Measurements from ENCODE around the gene SNAPC4. TPM values are rescaled to one million over a fixed set of nuclear protein-coding genes. Genes with fewer than 3 reads are reported as not detected.
"Not testable (repeated sequence)": the region's sequence is repeated elsewhere in the genome, so short reads cannot be mapped to it uniquely, and the experiment has no call there.

The SNAPC4 gene
- total RNA-seq, 1 experiment from 2014 or later, result 7.5 TPM

GRCh38 chr9:136353757-136354488, 46.0 kb downstream of the SNAPC4 start:
- no peak overlapping the region for H3K4me2 ChIP-seq (ENCODE audit: low read length)
- no peak overlapping the region for H3K4me3 ChIP-seq (ENCODE audit: low read length)
- intact Hi-C loops (cut with micrococcal nuclease), result no loop called here
- no peak for DNase-seq
- no peak overlapping the region for H2AFZ ChIP-seq (ENCODE audit: low read length)
- H3F3A ChIP-seq (ENCODE audit: low read length, unreplicated experiment), result no peaks in the 10 kb centered on the region
- ChIA-PET POLR2A (ENCODE audit: unreplicated experiment) (interaction anchor here (0.6 to 1.0 kb wide), 2 partner anchors 9 to 258 kb away, joined by 3 to 6 read pairs; no protein-coding TSS in a partner anchor), CTCF (no interaction called here)
- no peaks in the 10 kb centered on the region for H3K9me2 ChIP-seq (replicated peaks; ENCODE audit: low read length)
- no peak overlapping the region for H3K27ac ChIP-seq (ENCODE audit: low read length)
- no peak; the same call in 1 of the 2 replicates for ATAC-seq
- no peaks in the 10 kb centered on the region for H3K27me3 ChIP-seq (ENCODE audit: low read length)
- no peaks in the 10 kb centered on the region for H4K20me1 ChIP-seq (ENCODE audit: low read length)
- peaks cover 6% of the 10 kb centered on the region; the same call in 1 of the 2 replicates for H3K4me1 ChIP-seq (ENCODE audit: insufficient read depth, low read length)
- TF ChIP-seq CTCF (conservative IDR thresholded peaks at IDR 0.05; ENCODE audit: low read depth, low read length) (no peak), EZH2phosphoT487 (IDR thresholded peaks at IDR 0.05; ENCODE audit: borderline replicate concordance, low read length) (no peak), EZH2 (IDR thresholded peaks at IDR 0.05; ENCODE audit: low read length, unreplicated experiment) (no peak)
- no TSS peak for BruUV-seq (replicated peaks)
- H3K9ac ChIP-seq (ENCODE audit: low read length), result no peak overlapping the region
- H3K79me2 ChIP-seq (ENCODE audit: low read length), result no peaks in the 10 kb centered on the region
- H3K9me3 ChIP-seq (ENCODE audit: low read length), result no peaks in the 10 kb centered on the region
- no peaks in the 10 kb centered on the region for H3K36me3 ChIP-seq (ENCODE audit: low read depth, low read length)

- intact Hi-C loops (cut with micrococcal nuclease), result no loop called here
- Histone ChIP-seq H3K9me3 (ENCODE audit: low read length) (no peaks in the 10 kb centered on the region), H3K9me2 (replicated peaks; ENCODE audit: low read length) (no peaks in the 10 kb centered on the region), H3F3A (ENCODE audit: low read length, unreplicated experiment) (no peaks in the 10 kb centered on the region), H3K4me2 (ENCODE audit: low read length) (no peak overlapping the region), H3K27me3 (ENCODE audit: low read length) (no peaks in the 10 kb centered on the region), H3K36me3 (ENCODE audit: low read depth, low read length) (no peaks in the 10 kb centered on the region), H3K79me2 (ENCODE audit: low read length) (no peaks in the 10 kb centered on the region), H4K20me1 (ENCODE audit: low read length) (no peaks in the 10 kb centered on the region), H3K27ac (ENCODE audit: low read length) (no peak overlapping the region), H3K9ac (ENCODE audit: low read length) (no peak overlapping the region), H3K4me1 (ENCODE audit: insufficient read depth, low read length) (peaks cover 6% of the 10 kb centered on the region; the same call in 1 of the 2 replicates), H3K4me3 (ENCODE audit: low read length) (no peak overlapping the region), H2AFZ (ENCODE audit: low read length) (no peak overlapping the region)
- POLR2A ChIA-PET (ENCODE audit: unreplicated experiment), result no interaction called here
- ATAC-seq (no peak), DNase-seq (no peak)
- TF ChIP-seq EZH2 (IDR thresholded peaks at IDR 0.05; ENCODE audit: low read length, unreplicated experiment) (no peak), EZH2phosphoT487 (IDR thresholded peaks at IDR 0.05; ENCODE audit: borderline replicate concordance, low read length) (no peak), CTCF (conservative IDR thresholded peaks at IDR 0.05; ENCODE audit: low read depth, low read length) (no peak)
- CTCF ChIA-PET, result no interaction called here
- no TSS peak for BruUV-seq (replicated peaks)
Measured at GRCh38 chr9:136353088-136353487, 46.9 kb downstream of the SNAPC4 start.

GRCh38 chr9:136352682-136353081, 47.3 kb downstream of the SNAPC4 start:
- H3F3A ChIP-seq (ENCODE audit: low read length, unreplicated experiment), result no peaks in the 10 kb centered on the region
- intact Hi-C loops (cut with micrococcal nuclease), result no loop called here
- no peaks in the 10 kb centered on the region for H3K79me2 ChIP-seq (ENCODE audit: low read length)
- CTCF ChIA-PET, result no interaction called here
- no peaks in the 10 kb centered on the region for H4K20me1 ChIP-seq (ENCODE audit: low read length)
- H3K4me2 ChIP-seq (ENCODE audit: low read length), result no peak overlapping the region
- BruUV-seq (replicated peaks), result no TSS peak
- TF ChIP-seq EZH2phosphoT487 (IDR thresholded peaks at IDR 0.05; ENCODE audit: borderline replicate concordance, low read length), result no peak
- no peak for TF ChIP-seq CTCF (conservative IDR thresholded peaks at IDR 0.05; ENCODE audit: low read depth, low read length)
- TF ChIP-seq EZH2 (IDR thresholded peaks at IDR 0.05; ENCODE audit: low read length, unreplicated experiment), result no peak
- H3K9me2 ChIP-seq (replicated peaks; ENCODE audit: low read length), result no peaks in the 10 kb centered on the region
- no peak overlapping the region for H2AFZ ChIP-seq (ENCODE audit: low read length)
- no peak for ATAC-seq
- no peaks in the 10 kb centered on the region for H3K9me3 ChIP-seq (ENCODE audit: low read length)
- peaks cover 6% of the 10 kb centered on the region; the same call in 1 of the 2 replicates for H3K4me1 ChIP-seq (ENCODE audit: insufficient read depth, low read length)
- H3K9ac ChIP-seq (ENCODE audit: low read length), result no peak overlapping the region
- H3K27me3 ChIP-seq (ENCODE audit: low read length), result no peaks in the 10 kb centered on the region
- no peak for DNase-seq
- H3K27ac ChIP-seq (ENCODE audit: low read length), result no peak overlapping the region
- POLR2A ChIA-PET (ENCODE audit: unreplicated experiment), result no interaction called here
- no peak overlapping the region for H3K4me3 ChIP-seq (ENCODE audit: low read length)
- no peaks in the 10 kb centered on the region for H3K36me3 ChIP-seq (ENCODE audit: low read depth, low read length)

GRCh38 chr9:136351868-136352267, 48.1 kb downstream of the SNAPC4 start:
- H3K9ac ChIP-seq (ENCODE audit: low read length); H2AFZ ChIP-seq (ENCODE audit: low read length); CTCF ChIA-PET; BruUV-seq (replicated peaks); H3K36me3 ChIP-seq (ENCODE audit: low read depth, low read length); ATAC-seq; H3F3A ChIP-seq (ENCODE audit: low read length, unreplicated experiment); H3K4me3 ChIP-seq (ENCODE audit: low read length); H3K79me2 ChIP-seq (ENCODE audit: low read length); POLR2A ChIA-PET (ENCODE audit: unreplicated experiment); H3K4me1 ChIP-seq (ENCODE audit: insufficient read depth, low read length); H3K27me3 ChIP-seq (ENCODE audit: low read length); H3K4me2 ChIP-seq (ENCODE audit: low read length); intact Hi-C loops (cut with micrococcal nuclease); H3K9me3 ChIP-seq (ENCODE audit: low read length); DNase-seq; H4K20me1 ChIP-seq (ENCODE audit: low read length); H3K9me2 ChIP-seq (replicated peaks; ENCODE audit: low read length); H3K27ac ChIP-seq (ENCODE audit: low read length): not testable (repeated sequence)
